OCI-LY7 (cell line): ENCODE results near the gene HMGN2.

Source experiments
- CTCF ChIP-seq: fragments of 200-600 bp; sonication (generic); conservative IDR thresholded peaks from 2 replicates; pipeline ENCODE4 v1.5.1; 2014; ENCODE audit warnings: mild to moderate bottlenecking, antibody characterized with exemption, low read length, moderate library complexity, mixed read lengths
- EZH2phosphoT487 ChIP-seq: fragments of 200-600 bp; sonication (generic); IDR thresholded peaks from 2 replicates; pipeline ENCODE4 v1.6.1; 2018; ENCODE audit warnings: low read depth, borderline replicate concordance, mild to moderate bottlenecking, mixed run types, antibody characterized with exemption, low read length, moderate library complexity, mixed read lengths

GRCh38 chr1:26518355-26518754, 46.1 kb downstream of the HMGN2 start:
- TF ChIP-seq CTCF (no peak), EZH2phosphoT487 (no peak)
